Keratinocyte (primary cell): ENCODE results near the gene PCDH1.

Experiments used
- CTCF ChIP-seq, 3 experiments: IDR thresholded peaks in 1 of 3; conservative IDR thresholded peaks in 1 of 3; optimal IDR thresholded peaks in 1 of 3; 2 replicates in 2 of 3; 3 replicates in 1 of 3; pipeline versions ENCODE3 to v1.5.1; 2011; ENCODE audit warnings: low read length in 3 of 3, mild to moderate bottlenecking in 3 of 3, moderate library complexity in 2 of 3, control low read depth in 1 of 3, inconsistent platforms in 1 of 3; ENCODE audit not compliant: insufficient read depth in 2 of 3; ENCODE audit errors: extremely low read depth in 1 of 3
- EZH2 ChIP-seq: IDR thresholded peaks from one replicate; pipeline ENCODE4 v1.6.1; 2012; ENCODE audit warnings: inconsistent platforms, mild to moderate bottlenecking, low read length, moderate library complexity

- TF ChIP-seq CTCF (optimal IDR thresholded peaks at IDR 0.05 in 1 of 3, IDR thresholded peaks at IDR 0.05 in 1 of 3, conservative IDR thresholded peaks at IDR 0.05 in 1 of 3; ENCODE audit: extremely low read depth in 1 of 3, insufficient read depth in 2 of 3, low read length in 3 of 3) (no peak), EZH2 (no peak)
Observed at GRCh38 chr5:141840826-141841360, 37.3 kb downstream of the PCDH1 start.
